NCI-H510A (cell line): ENCODE results near the gene NBEAL2.

Experiments used
- DNase-seq: peaks from one replicate; lab custom pipeline; 2025; lab: John Stamatoyannopoulos, UW

Gene NBEAL2

DNA sequence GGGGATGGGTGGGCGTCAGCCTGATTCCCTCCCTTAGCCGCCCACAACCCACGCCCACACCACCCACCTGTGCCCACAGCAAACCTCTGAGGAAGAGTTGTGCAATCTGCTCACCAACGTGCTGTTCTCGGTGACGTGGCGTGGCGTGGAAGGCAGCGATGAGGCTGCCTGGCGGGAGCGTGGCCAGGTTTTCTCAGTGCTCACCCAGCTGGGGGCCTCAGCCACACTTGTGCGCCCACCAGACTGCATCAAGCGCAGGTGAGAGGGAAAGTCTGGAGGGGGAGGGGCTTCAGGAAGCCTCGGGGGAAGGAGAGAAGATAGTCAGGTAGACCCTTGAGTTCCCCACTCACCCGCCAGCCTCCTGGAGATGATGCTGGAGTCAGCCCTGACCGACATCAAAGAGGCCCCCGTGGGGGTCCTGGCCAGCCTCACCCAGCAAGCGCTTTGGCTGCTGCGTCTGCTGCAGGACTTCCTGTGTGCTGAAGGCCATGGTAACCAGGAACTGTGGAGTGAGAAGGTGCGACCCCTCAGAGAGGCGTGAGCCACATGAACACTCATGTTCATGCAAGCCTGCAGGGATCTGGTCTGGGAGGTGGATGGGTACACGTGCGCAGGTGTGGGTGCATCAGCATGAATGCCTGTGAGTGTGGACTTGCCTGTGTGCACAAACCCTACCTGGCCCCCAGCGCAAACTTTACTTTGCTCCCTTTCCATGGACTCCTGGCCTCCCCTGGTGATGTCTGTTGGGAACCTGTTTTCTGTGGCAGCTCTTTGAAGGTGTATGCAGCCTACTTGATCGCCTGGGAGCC is 21.7 kb downstream of the NBEAL2 start:
- no peak for DNase-seq

DNA sequence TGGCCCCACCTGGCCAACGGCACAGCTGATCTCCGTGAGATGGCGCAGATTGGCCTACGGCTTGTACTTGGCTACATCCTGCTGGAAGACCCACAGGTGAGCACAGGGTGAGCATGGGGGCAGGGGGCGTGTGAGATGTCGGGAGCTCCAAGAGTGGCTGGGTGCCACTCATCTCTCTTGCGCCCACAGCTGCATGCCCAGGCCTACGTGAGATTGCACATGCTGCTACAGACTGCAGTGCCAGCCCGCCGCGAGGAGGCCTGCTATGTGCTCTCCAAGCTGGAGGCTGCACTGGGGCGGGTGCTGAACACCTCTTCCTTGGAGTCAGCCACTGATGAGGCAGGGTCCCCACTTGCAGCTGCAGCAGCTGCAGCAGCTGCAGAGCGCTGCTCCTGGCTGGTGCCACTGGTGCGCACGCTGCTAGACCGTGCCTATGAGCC is 22.3 kb downstream of the NBEAL2 start:
- no peak for DNase-seq

DNA sequence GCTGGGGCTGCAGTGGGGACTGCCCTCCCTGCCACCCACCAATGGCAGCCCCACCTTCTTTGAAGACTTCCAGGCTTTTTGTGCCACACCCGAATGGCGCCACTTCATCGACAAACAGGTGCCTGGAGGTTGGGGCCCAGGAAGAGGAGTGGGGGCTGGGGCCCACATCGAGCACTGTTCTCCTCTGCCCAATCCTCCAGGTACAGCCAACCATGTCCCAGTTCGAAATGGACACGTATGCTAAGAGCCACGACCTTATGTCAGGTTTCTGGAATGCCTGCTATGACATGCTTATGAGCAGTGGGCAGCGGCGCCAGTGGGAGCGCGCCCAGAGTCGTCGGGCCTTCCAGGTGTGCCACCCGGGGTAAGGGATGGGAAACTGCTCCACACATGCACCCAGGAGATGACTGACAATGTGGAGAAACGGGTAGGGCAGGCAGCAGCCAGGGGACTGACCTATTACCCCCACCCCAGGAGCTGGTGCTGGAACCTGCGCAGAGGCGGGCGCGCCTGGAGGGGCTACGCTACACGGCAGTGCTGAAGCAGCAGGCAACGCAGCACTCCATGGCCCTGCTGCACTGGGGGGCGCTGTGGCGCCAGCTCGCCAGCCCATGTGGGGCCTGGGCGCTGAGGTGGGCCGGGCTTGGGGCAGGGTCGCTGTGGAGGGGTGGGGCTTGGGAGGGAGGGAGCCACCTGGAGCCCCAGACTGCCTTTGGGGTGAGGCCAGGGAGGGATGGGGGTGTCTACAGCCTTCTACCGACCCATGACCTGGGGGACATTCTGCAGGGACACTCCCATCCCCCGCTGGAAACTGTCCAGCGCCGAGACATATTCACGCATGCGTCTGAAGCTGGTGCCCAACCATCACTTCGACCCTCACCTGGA is 22.9 kb downstream of the NBEAL2 start:
- no peak for DNase-seq

DNA sequence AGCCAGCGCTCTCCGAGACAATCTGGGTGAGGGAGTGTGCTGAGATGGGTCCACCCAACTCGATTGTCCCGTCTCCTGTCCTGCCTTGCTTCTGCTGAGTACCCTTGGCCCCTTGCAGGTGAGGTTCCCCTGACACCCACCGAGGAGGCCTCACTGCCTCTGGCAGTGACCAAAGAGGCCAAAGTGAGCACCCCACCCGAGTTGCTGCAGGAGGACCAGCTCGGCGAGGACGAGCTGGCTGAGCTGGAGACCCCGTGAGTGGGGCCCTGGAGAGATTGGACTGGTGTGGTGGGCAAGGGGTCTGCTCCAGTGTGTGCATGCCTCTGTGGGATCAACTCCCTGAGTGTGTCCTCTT is 23.6 kb downstream of the NBEAL2 start:
- DNase-seq, result no peak

DNA sequence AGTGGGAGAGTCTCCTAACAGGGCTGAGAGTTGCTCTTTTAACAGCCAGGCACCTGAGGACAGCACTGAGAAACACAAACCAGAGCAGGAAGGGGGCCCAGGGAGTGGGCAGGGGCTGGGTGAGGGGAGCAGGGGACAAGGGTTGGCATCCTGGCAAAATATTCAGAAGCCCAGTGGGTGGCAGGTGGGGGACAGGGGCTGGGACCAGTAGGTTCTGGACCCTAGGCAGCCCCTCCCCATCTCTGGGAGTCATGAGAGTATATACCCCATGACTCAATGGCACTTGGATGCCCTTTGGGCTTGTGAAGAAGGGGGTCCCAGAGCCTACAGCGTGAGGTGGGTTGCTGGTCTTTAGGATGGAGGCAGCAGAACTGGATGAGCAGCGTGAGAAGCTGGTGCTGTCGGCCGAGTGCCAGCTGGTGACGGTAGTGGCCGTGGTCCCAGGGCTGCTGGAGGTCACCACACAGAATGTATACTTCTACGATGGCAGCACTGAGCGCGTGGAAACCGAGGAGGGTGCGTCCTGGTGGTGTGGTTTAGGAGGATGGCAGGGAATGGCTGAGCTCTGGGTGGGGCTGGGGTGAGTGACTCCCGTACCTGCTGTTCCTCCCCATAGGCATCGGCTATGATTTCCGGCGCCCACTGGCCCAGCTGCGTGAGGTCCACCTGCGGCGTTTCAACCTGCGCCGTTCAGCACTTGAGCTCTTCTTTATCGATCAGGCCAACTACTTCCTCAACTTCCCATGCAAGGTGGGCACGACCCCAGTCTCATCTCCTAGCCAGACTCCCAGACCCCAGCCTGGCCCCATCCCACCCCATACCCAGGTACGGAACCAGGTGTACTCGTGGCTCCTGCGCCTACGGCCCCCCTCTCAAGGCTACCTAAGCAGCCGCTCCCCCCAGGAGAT is 24.2 kb downstream of the NBEAL2 start:
- no peak for DNase-seq

DNA sequence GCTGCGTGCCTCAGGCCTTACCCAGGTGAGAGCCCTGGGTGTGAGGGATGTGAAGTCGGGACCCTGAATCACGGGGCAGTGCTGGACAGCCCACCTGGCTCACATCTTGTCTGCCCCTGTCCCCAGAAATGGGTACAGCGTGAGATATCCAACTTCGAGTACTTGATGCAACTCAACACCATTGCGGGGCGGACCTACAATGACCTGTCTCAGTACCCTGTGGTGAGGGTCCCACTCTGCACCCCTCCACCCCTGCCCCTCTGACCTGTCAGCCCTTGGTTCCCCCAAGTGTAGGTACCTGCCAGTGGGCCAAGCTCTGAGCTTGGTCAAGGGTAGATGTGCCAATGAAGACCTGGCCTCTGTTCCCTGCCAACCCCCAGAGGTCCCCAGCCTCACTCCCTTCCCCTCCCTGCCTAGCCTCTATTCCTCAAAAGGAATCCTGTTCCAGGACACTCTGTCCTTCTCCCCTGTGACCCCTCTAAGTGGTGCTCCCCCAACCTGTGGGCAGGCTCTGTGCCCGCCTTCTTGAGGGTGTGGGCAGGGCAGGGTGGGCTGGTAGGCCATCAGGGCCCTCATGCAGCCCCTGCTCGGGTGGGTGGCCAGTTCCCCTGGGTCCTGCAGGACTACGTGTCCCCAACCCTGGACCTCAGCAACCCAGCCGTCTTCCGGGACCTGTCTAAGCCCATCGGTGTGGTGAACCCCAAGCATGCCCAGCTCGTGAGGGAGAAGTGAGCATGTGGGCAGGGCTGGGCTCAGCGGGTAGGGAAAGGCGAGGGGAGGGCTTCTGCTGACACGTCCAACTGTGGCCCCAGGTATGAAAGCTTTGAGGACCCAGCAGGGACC is 25.1 kb downstream of the NBEAL2 start:
- no peak for DNase-seq

DNA sequence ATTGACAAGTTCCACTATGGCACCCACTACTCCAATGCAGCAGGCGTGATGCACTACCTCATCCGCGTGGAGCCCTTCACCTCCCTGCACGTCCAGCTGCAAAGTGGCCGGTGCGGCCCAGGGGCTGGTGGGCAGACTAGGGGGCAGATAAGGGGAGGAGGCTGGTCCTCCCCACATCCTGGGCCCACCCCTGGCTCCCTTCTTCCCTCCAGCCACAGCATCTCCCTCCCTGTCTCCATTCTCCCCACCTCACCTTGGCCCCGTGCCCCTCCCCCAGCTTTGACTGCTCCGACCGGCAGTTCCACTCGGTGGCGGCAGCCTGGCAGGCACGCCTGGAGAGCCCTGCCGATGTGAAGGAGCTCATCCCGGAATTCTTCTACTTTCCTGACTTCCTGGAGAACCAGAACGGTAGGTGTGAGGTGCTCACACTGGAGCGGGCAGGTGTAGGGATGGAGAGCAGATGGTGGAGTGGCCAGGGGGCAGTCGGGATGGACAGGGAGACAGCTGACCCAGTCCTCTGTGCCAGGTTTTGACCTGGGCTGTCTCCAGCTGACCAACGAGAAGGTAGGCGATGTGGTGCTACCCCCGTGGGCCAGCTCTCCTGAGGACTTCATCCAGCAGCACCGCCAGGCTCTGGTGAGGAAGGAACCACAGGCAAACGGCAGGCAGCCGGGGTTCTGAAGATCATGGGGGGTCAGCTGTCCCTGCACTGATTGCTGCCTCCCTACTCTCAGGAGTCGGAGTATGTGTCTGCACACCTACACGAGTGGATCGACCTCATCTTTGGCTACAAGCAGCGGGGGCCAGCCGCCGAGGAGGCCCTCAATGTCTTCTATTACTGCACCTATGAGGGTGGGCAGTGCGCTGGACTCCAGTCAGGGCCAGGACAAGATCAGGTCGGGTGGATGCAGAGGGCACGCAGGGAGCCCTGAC is 26.0 kb downstream of the NBEAL2 start:
- DNase-seq, result no peak

DNA sequence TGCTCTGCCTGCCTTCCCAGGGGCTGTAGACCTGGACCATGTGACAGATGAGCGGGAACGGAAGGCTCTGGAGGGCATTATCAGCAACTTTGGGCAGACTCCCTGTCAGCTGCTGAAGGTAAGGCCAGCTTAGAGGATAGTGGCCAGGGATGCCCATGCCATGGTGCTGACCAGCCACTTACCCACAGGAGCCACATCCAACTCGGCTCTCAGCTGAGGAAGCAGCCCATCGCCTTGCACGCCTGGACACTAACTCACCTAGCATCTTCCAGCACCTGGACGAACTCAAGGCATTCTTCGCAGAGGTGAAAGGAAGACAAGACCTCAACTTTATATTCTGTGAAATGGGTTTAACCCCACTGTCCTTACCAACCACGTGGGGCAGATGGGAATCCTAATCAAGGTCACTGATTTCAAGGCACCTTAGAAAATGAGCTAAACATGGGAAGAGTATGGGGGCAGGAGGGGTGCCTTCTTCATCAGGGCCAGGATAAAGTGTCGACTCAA is 26.7 kb downstream of the NBEAL2 start:
- DNase-seq, result no peak

DNA sequence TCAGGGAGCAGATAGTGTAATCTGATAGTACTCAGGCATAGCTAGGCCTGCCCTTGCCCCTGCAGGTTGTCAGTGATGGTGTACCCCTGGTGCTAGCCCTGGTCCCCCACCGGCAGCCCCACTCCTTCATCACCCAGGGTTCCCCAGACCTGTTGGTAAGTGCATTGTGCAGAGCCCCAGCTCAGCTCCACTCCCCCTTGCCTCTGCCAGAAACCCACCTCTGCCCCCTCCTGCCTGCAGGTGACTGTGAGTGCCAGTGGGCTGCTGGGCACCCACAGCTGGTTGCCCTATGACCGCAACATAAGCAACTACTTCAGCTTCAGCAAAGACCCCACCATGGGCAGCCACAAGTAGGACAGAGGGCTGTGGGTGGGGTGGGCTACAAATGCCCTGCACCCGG is 27.5 kb downstream of the NBEAL2 start:
- DNase-seq, result no peak

DNA sequence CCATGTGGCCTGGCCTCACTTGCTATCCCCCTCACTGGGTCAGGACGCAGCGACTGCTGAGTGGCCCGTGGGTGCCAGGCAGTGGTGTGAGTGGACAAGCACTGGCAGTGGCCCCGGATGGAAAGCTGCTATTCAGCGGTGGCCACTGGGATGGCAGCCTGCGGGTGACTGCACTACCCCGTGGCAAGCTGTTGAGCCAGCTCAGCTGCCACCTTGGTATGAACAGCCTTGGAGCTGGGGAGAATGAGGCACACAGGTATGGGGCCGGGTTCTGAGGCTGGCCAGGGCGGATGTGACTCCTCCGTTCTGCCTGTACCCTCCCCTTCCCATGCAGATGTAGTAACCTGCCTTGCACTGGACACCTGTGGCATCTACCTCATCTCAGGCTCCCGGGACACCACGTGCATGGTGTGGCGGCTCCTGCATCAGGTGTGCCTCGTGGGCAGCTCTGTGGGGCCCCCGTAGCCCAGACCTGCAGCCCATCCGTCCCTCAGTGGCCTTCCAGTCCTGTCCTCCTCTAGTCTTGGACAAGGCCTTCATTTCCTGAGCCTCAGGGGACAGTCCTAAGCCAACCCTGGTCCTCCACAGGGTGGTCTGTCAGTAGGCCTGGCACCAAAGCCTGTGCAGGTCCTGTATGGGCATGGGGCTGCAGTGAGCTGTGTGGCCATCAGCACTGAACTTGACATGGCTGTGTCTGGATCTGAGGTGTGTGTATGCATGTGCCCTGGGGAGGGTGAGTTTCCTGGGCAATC is 28.2 kb downstream of the NBEAL2 start:
- no peak for DNase-seq

DNA sequence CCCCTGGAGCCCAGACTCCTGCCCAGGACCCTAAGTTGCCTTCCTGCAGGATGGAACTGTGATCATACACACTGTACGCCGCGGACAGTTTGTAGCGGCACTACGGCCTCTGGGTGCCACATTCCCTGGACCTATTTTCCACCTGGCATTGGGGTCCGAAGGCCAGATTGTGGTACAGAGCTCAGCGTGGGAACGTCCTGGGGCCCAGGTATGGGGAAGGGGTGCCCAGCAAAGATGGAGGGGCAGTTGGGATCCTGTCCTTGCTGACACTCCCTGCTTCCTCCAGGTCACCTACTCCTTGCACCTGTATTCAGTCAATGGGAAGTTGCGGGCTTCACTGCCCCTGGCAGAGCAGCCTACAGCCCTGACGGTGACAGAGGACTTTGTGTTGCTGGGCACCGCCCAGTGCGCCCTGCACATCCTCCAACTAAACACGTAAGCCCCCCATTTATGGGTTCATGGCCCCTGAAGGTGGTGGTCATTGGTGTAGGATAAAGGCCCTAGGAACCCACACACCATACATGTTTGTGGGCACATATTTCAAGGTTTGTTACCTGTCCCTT is 28.8 kb downstream of the NBEAL2 start:
- DNase-seq, result no peak

DNA sequence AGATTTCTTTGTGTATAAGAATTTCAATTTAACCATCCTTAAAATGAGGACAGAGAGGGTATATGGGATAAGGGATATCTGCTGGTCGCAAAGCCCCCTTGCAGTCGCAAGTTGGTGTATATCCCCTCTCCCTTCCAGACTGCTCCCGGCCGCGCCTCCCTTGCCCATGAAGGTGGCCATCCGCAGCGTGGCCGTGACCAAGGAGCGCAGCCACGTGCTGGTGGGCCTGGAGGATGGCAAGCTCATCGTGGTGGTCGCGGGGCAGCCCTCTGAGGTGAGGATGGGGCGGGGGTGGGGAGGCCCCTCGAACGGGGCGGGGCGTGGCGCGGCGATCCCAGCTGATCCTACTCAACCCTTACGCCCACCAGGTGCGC is 29.4 kb downstream of the NBEAL2 start:
- no peak for DNase-seq

DNA sequence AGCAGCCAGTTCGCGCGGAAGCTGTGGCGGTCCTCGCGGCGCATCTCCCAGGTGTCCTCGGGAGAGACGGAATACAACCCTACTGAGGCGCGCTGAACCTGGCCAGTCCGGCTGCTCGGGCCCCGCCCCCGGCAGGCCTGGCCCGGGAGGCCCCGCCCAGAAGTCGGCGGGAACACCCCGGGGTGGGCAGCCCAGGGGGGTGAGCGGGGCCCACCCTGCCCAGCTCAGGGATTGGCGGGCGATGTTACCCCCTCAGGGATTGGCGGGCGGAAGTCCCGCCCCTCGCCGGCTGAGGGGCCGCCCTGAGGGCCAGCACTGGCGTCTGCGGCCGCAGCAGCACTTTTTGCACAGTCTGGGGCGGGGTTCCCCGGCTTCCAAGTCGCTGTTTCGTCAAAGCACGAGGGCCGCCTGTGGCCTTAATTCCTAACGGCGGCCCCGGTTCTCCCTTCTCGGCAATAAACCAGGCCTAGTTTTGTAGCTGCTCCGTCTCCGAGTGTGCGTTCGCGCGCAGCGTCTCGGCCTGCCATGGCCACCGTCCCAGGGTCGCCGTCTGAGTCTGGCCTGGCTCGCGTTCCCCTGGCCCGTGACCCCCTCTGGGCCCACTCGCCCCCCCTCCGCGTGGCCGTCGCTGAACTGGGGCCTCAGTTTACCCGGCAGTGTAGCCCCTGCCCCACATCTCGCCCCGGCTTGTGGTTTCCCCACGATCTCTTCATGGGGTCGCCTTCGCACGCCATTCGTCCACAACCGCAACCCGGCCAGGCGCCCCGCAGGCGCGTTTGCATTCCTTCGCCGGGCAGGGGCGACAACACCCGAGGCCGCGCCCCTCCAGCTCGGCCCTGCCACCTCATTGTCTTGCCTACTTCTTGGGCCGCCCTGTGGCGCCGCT is 30.0 kb downstream of the NBEAL2 start:
- DNase-seq, result peak; percentile 75

DNA sequence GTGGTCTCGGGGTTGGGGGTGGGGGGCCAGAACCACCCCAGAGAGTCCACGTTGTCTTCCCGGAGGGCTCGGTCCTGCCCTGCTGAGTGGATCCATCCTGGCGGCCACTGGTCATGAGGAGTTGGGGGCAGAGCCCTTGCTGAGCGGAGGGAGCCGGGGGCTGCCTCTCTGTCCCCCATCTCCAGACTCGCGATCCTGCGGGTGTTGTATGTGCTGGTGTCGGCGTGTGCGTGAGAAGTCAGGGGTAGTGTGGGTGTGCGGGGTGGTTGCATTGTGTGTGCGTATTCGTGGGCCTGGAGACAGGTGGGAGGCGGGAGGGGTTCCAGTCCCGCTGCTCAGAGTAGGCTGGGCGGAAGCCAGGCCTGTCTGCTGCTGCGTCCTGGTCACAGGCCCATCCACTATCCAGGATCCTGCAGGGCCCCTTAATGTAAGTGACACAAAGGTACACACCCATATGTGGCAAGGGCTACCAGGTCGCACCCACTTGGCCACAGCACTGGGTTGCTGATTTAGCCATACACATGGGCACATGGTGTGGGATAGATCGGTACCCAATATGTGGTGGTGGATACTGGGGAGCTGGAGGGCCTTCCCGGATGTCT is 30.7 kb downstream of the NBEAL2 start:
- DNase-seq, result no peak

DNA sequence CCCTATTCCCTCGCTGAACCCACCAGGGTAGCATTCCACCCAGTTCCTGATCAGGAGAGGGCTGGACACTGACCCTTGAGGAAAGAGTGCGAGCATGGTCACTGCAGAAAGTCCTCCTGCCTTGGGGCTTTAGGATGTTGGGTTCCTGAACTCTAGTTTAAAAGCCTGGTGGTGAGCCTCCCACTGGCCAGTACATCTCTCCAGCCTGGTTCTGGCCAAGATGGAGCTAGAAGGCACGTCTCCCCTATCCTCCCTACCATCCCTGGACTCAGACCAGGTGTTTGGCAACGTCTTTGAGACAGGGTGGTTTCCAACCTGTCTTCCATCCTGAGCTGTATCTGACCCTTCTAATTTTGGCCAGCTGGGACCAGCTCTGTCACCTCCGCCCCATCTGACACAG is 31.4 kb downstream of the NBEAL2 start:
- DNase-seq, result no peak

DNA sequence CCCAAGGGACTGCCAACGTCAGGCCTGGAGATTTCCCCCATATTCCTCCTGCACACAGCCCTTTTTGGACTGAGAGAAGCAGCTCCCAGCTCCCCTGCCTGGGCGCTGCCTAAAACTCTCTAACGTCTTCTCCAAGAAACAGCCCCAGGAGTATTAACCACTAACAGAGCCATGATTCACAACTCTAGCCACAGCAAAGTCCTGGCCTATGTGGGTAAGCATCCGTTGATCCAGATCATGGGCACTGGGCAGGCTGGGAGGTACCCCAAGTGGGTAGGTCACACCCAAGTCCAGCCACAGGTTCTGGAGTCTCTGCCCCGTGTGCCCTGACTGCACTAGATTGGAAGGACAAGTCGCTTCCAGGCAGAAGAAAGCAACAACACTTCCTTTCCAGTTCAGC is 31.9 kb downstream of the NBEAL2 start:
- no peak for DNase-seq
